Measurements from ENCODE around the gene GLI2. TPM values are rescaled to one million over a fixed set of nuclear protein-coding genes. Genes with fewer than 3 reads are reported as not detected.

Gene GLI2
- total and polyA plus RNA-seq, 9 of the 15 experiments (the other 6 are each of a cell fraction or from before 2014, with no cell fraction given) = 0.24 TPM; not detected in 8

DNA sequence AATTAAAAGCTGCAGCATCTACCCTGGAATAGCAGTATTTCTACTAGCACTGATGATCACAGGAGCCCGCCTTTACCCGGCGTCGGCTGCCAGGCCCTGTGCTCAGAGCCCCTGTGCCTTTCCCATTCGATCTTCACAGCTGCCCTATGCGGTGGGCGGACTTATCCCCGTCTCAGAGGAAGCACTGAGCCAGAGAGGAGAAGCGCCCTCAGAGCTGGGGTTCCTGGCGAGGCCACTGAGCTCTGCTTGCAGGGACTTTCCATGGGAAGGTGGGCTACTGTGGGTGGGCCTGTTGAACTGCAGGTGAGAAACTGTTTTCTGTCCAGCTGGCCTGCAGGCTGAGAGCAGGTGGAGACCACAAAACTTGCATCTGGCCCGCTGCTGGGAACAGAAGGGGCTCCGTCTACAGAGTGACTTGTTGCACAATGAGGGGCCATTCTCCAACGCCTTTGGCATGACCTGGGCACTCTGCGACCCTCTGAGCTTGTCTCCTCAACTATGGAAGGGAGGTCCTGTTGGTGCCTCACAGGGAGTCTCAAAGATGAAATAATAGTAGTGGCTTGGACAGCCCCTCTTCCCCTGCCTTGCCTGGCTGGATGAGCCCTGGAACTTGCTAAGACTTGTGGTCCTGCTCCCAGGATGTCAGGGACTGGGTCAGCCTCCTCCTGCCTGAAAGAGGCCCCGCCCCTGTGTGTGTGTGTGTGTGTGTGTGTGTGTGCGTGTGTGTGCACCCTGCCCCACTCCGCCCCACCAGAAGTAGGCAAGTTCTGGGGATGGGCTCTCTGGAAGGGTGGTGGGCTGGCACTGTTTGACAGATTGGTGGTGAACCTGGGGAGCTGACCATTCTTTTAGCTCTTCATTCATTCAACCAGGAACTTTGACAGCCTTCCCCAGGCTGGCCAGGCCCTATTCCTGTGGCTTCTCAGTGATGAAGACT, 32.7 kb downstream of the GLI2 start:
- Histone ChIP-seq H3K4me2 (ENCODE audit: insufficient read depth, low read length) (no peak overlapping the region), H2AFZ (ENCODE audit: low read depth, low read length) (no peak overlapping the region), H3K79me2 (ENCODE audit: control insufficient read depth, insufficient read depth, low read length) (no peaks in the 10 kb centered on the region), H3K36me3 (ENCODE audit: control insufficient read depth, insufficient read depth, low read length) (no peaks in the 10 kb centered on the region), H3K9me3 (replicated peaks; ENCODE audit: control insufficient read depth, insufficient read depth, low read depth, low read length) (no peaks in the 10 kb centered on the region), H3K9ac (ENCODE audit: insufficient read depth in 1 of 2, low read depth in 2 of 2, low read length in 2 of 2) (no peak overlapping the region), H3K4me3 (no peak overlapping the region), H4K20me1 (replicated peaks; ENCODE audit: control insufficient read depth, insufficient read depth, low read length) (peaks cover 11% of the 10 kb centered on the region; the same call in 1 of the 2 replicates), H3K27ac (ENCODE audit: extremely low read depth, low read depth, low read length) (no peak overlapping the region), H3K4me1 (replicated peaks in 1 of 2; ENCODE audit: control insufficient read depth in 2 of 2, insufficient read depth in 2 of 2, low read length in 2 of 2) (no peaks in the 10 kb centered on the region), H3K9me1 (ENCODE audit: control insufficient read depth, insufficient read depth, low read length) (no peaks in the 10 kb centered on the region), H3K27me3 (ENCODE audit: control insufficient read depth in 2 of 2, insufficient read depth in 2 of 2, low read length in 2 of 2) (peaks cover 18 to 94% of the 10 kb centered on the region in 2 experiments; a peak in 4 of 5 replicates)
- CTCF ChIA-PET (ENCODE audit: low intra/inter-chr PET ratio) = no interaction called here
- DNase-seq (ENCODE audit: extremely low read depth in 1 of 4, low spot score in 3 of 4) (no peak), FAIRE-seq (no peak), ATAC-seq (no peak)
- TF ChIP-seq MTA1 (IDR thresholded peaks at IDR 0.05; ENCODE audit: borderline replicate concordance) = no peak
- TF ChIP-seq CSDE1 (IDR thresholded peaks at IDR 0.05) = no peak
- no peak for TF ChIP-seq MAZ (CRISPR knock-in tag; conservative IDR thresholded peaks at IDR 0.05 in 1 of 2, IDR thresholded peaks at IDR 0.05 in 1 of 2)
- TF ChIP-seq BRF1 (IDR thresholded peaks at IDR 0.05; ENCODE audit: borderline replicate concordance, extremely low read depth, insufficient read length) = no peak
- no peak for TF ChIP-seq TBP (optimal IDR thresholded peaks at IDR 0.05; ENCODE audit: low read depth, low read length)
- no peak for TF ChIP-seq SIN3A (IDR thresholded peaks at IDR 0.05; ENCODE audit: borderline replicate concordance in 2 of 2, control insufficient read depth in 1 of 2, low read depth in 2 of 2, low read length in 2 of 2)
- no peak for TF ChIP-seq BRD9 (IDR thresholded peaks at IDR 0.05; ENCODE audit: low read depth, partially characterized antibody)
- intact Hi-C loops (cut with micrococcal nuclease) (no loop called here), in situ Hi-C loops (cut with MboI) (no loop called here)
- POLR2A ChIA-PET = interaction anchor here (0.6 to 1.1 kb wide), 3 partner anchors 10 to 307 kb away, joined by 3 to 4 read pairs (median 3); no protein-coding TSS in a partner anchor
- no TSS peak for BruUV-seq (replicated peaks)
- WGBS (ENCODE audit: insufficient coverage, low coverage, missing lambda C conversion rate) = under 1% methylated on average over 16 of the region's 17 CpGs

Data from K562 (cell line).